Neuron (in vitro differentiated cells): ENCODE data around the gene RPL36.
A peak's percentile ranks its signal among the peaks of the same experiment; 100 is the strongest.
"Not testable (repeated sequence)": the region's sequence is repeated elsewhere in the genome, so short reads cannot be mapped to it uniquely, and the experiment has no call there.

Source experiments
- H2AFZ ChIP-seq: one replicate; pipeline ENCODE4 v1.6.1; 2013; ENCODE audit warnings: low read depth, mild to moderate bottlenecking, inconsistent platforms, low read length, moderate library complexity
- H3K27me3 ChIP-seq: one replicate; pipeline ENCODE4 v1.6.1; 2013; ENCODE audit warnings: low read length; ENCODE audit not compliant: insufficient read depth
- H3K36me3 ChIP-seq: one replicate; pipeline ENCODE4 v1.6.1; 2013; ENCODE audit warnings: low read length; ENCODE audit not compliant: insufficient read depth
- H3K4me1 ChIP-seq: one replicate; pipeline ENCODE4 v1.6.1; 2013; ENCODE audit warnings: low read length; ENCODE audit not compliant: insufficient read depth
- H3K4me3 ChIP-seq: 2 replicates; pipeline ENCODE4 v1.5.1; 2013; ENCODE audit warnings: mild to moderate bottlenecking, low read length, moderate library complexity
- H3K9me3 ChIP-seq: one replicate; pipeline ENCODE4 v1.6.1; 2013; ENCODE audit warnings: low read length

The RPL36 gene

GRCh38 chr19:5687360-5688198 lies 2.5 kb upstream of the RPL36 start:
- no peak overlapping the region for H3K4me3 ChIP-seq
- no peaks in the 10 kb centered on the region for H3K27me3 ChIP-seq
- H2AFZ ChIP-seq: no peak overlapping the region
- H3K36me3 ChIP-seq: peaks cover 18% of the 10 kb centered on the region
- H3K4me1 ChIP-seq: peaks cover 11% of the 10 kb centered on the region
- no peaks in the 10 kb centered on the region for H3K9me3 ChIP-seq

GRCh38 chr19:5688262-5688881 lies 1.7 kb upstream of the RPL36 start:
- Histone ChIP-seq H3K36me3 (peaks cover 25% of the 10 kb centered on the region), H3K4me1 (peaks cover 11% of the 10 kb centered on the region)
- not testable (repeated sequence) for H2AFZ ChIP-seq, H3K27me3 ChIP-seq, H3K9me3 ChIP-seq, H3K4me3 ChIP-seq

- H3K36me3 ChIP-seq: peaks cover 51% of the 10 kb centered on the region
- H3K9me3 ChIP-seq: no peaks in the 10 kb centered on the region
- peaks cover 11% of the 10 kb centered on the region for H3K4me1 ChIP-seq
- no peaks in the 10 kb centered on the region for H3K27me3 ChIP-seq
- H3K4me3 ChIP-seq: peak overlapping the region; percentile 80
- no peak overlapping the region for H2AFZ ChIP-seq
Observed at GRCh38 chr19:5690955-5691821, 1.1 kb downstream of the RPL36 start.

GRCh38 chr19:5691822-5692722 lies 2.0 kb downstream of the RPL36 start:
- Histone ChIP-seq H3K4me3 (peak overlapping the region; percentile 80), H3K27me3 (no peaks in the 10 kb centered on the region), H3K9me3 (no peaks in the 10 kb centered on the region), H3K4me1 (peaks cover 11% of the 10 kb centered on the region), H2AFZ (no peak overlapping the region), H3K36me3 (peaks cover 59% of the 10 kb centered on the region)

GRCh38 chr19:5692723-5693194 lies 2.7 kb downstream of the RPL36 start:
- H3K27me3 ChIP-seq: no peaks in the 10 kb centered on the region
- H3K9me3 ChIP-seq: no peaks in the 10 kb centered on the region
- H2AFZ ChIP-seq: no peak overlapping the region
- H3K36me3 ChIP-seq: peaks cover 60% of the 10 kb centered on the region
- H3K4me1 ChIP-seq: peaks cover 11% of the 10 kb centered on the region
- H3K4me3 ChIP-seq: no peak overlapping the region

GRCh38 chr19:5693195-5694166 lies 3.4 kb downstream of the RPL36 start:
- H3K36me3 ChIP-seq: peaks cover 65% of the 10 kb centered on the region
- no peaks in the 10 kb centered on the region for H3K9me3 ChIP-seq
- no peaks in the 10 kb centered on the region for H3K27me3 ChIP-seq
- no peak overlapping the region for H3K4me3 ChIP-seq
- peaks cover 11% of the 10 kb centered on the region for H3K4me1 ChIP-seq
- H2AFZ ChIP-seq: no peak overlapping the region

GRCh38 chr19:5694167-5694955 lies 4.3 kb downstream of the RPL36 start:
- no peaks in the 10 kb centered on the region for H3K27me3 ChIP-seq
- H3K9me3 ChIP-seq: no peaks in the 10 kb centered on the region
- H3K36me3 ChIP-seq: peaks cover 73% of the 10 kb centered on the region

GRCh38 chr19:5694956-5695648 lies 5.0 kb downstream of the RPL36 start:
- H3K27me3 ChIP-seq: no peaks in the 10 kb centered on the region
- H3K36me3 ChIP-seq: peaks cover 73% of the 10 kb centered on the region
- no peak overlapping the region for H2AFZ ChIP-seq
- peaks cover 11% of the 10 kb centered on the region for H3K4me1 ChIP-seq
- no peaks in the 10 kb centered on the region for H3K9me3 ChIP-seq
- H3K4me3 ChIP-seq: no peak overlapping the region

More at GRCh38 chr19:5694167-5694955, 4.3 kb downstream of the RPL36 start:
- Histone ChIP-seq H2AFZ (no peak overlapping the region), H3K4me3 (no peak overlapping the region), H3K4me1 (peaks cover 11% of the 10 kb centered on the region)

- H2AFZ ChIP-seq: no peak overlapping the region
- H3K9me3 ChIP-seq: no peaks in the 10 kb centered on the region
- H3K36me3 ChIP-seq: peaks cover 77% of the 10 kb centered on the region
- H3K27me3 ChIP-seq: no peaks in the 10 kb centered on the region
- H3K4me3 ChIP-seq: no peak overlapping the region
- H3K4me1 ChIP-seq: peaks cover 11% of the 10 kb centered on the region
Observed at GRCh38 chr19:5695649-5696195, 5.6 kb downstream of the RPL36 start.

- Histone ChIP-seq H3K36me3 (peaks cover 78% of the 10 kb centered on the region), H3K4me1 (peaks cover 6% of the 10 kb centered on the region), H3K9me3 (peaks cover 2% of the 10 kb centered on the region), H2AFZ (no peak overlapping the region), H3K4me3 (no peak overlapping the region), H3K27me3 (no peaks in the 10 kb centered on the region)
Observed at GRCh38 chr19:5696196-5697021, 6.3 kb downstream of the RPL36 start.
